Heart left ventricle (tissue), 16 donors: Measurements from ENCODE around the gene SCYGR4. TPM values are rescaled to one million over a fixed set of nuclear protein-coding genes. Genes with fewer than 3 reads are reported as not detected.

Experiments used
- ATAC-seq, 4 donors: fragments of 200-7000 bp; cut with Tn5 transposase; one replicate each; pipeline ENCODE4 v1.9.1; 2020 to 2022; ENCODE audit warnings: moderate library complexity in 4 of 4, mild to moderate bottlenecking in 3 of 4, moderate number of reproducible peaks in 1 of 4
- DNase-seq, 5 donors: peaks; one replicate each; pipeline ENCODE4 v3.0.0-alpha.2; 2020
- H3K27ac ChIP-seq, 12 donors: fragments of 200-600 bp; sonication (generic) in 4 of 12; one replicate each; pipeline versions ENCODE4 v1.5.0 to v1.8.0; 2016 to 2022; ENCODE audit warnings: mild to moderate bottlenecking in 2 of 12
- H3K27me3 ChIP-seq, 9 donors: fragments of 200-600 bp; sonication (generic) in 2 of 9; one replicate each; pipeline versions ENCODE4 v1.5.1 to v1.8.0; 2016 to 2022; ENCODE audit warnings: mild to moderate bottlenecking in 3 of 9
- H3K36me3 ChIP-seq, 9 donors: fragments of 200-600 bp; sonication (generic) in 2 of 9; one replicate each; pipeline versions ENCODE4 v1.5.0 to v1.8.0; 2018 to 2022; ENCODE audit warnings: mild to moderate bottlenecking in 2 of 9
- H3K4me1 ChIP-seq, 12 donors: fragments of 200-600 bp; sonication (generic) in 4 of 12; one replicate each; pipeline versions ENCODE4 v1.5.0 to v1.8.0; 2016 to 2022; ENCODE audit warnings: mild to moderate bottlenecking in 3 of 12
- H3K4me3 ChIP-seq, 12 donors: fragments of 200-600 bp; sonication (generic) in 4 of 12; one replicate each; pipeline versions ENCODE4 v1.5.0 to v1.8.0; 2017 to 2022; ENCODE audit warnings: mild to moderate bottlenecking in 9 of 12, moderate library complexity in 4 of 12
- H3K9me3 ChIP-seq, 12 donors: fragments of 200-600 bp; sonication (generic) in 4 of 12; one replicate each; pipeline versions ENCODE4 v1.5.0 to v1.8.0; 2016 to 2022; ENCODE audit warnings: mild to moderate bottlenecking in 1 of 12
- CTCF ChIP-seq, 12 donors: fragments of 200-600 bp; sonication (generic) in 4 of 12; IDR thresholded peaks; one replicate each; pipeline versions ENCODE4 v1.5.0 to v1.8.0; 2018 to 2022; ENCODE audit warnings: antibody characterized with exemption in 12 of 12, mild to moderate bottlenecking in 5 of 12
- POLR2A ChIP-seq, 2 donors: fragments of 450-650 bp; IDR thresholded peaks; one replicate each; pipeline ENCODE4 v1.6.1; 2017; ENCODE audit warnings: antibody characterized with exemption in 2 of 2, mild to moderate bottlenecking in 2 of 2, moderate library complexity in 2 of 2
- WGBS, 4 donors: extraction: QIAGEN DNeasy Blood & Tissue Kit in 2 of 4; methylation state at CpG; one replicate each; pipeline versions ENCODE4 v1.1.5 to v1.1.7; 2013 to 2018; 5-methylcytosine and 5-hydroxymethylcytosine counted together
- intact Hi-C, 10 donors: fragments of 100-400 bp; cut with DNase I; formaldehyde crosslinking; loops; one replicate each; pipeline versions ENCODE4 v1.11.1 to v1.14.2; 2022
- polyA plus RNA-seq, 2 donors: library from polyadenylated mRNA; stranded (reverse); fragments of 200-250 nt; gene quantifications; one replicate each; pipeline ENCODE4 v1.2.3, GENCODE V29; 2013
- total RNA-seq, 9 donors: library from RNA; depleted of rRNA in 2 of 9; stranded (reverse); fragments of >200 nt in 2 of 9; fragmentation: NEBNext Ultra II Directional in 3 of 9; extraction: Animal tissue kit (Norgen Biotek cat#: 25700) in 3 of 9; gene quantifications; one replicate each; pipeline versions ENCODE4 v1.1.0 to v1.2.4, GENCODE V29; 2016 to 2023
- donor health status: ischemic (EF 13 %, LVEDD 7.1; RV severe dilation, severe dysfunction).
- donor health status: healthy with polysubstance abuse.
- donor health status: DM: no; HTN: yes; CAD: no.
- donor health status: DM: no; HTN: no; CAD: no.
- donor health status: ischemic (EF 25% LVEDD 6.9; RV normal size, moderate dysfunction).
- donor health status: ischemic (EF 25% LVEDD 5.7; RV mildly dilated, moderate dysfunction).
- donor health status: healthy.
- donor health status: DM: yes; HTN: yes; CAD: no.
- donor health status: ischemic (EF 35%, LVEDD 5.7; RV mildly dilated, moderate dysfunction).
- donor health status: nonischemic (EF 11% LVEDD 7.7; RV severe dilation, severe dysfunction).
- donor health status: DM: yes; HTN: yes; CAD: no.
- donor health status: PGD.
- donor health status: ischemic (EF 29% LVEDD 5.4; RV normal size, mild dysfunction).
- donor health status: nonischemic (EF 23%, LVEDD 6.1; RV moderate dilation, normal function).

SCYGR4 gene
- total and polyA plus RNA-seq, 11 donors = not detected

- H3K4me1 ChIP-seq = peaks cover 0 to 6% (median 0%) of the 10 kb centered on the region in 12 donors
- no peak for ATAC-seq
- H3K4me3 ChIP-seq = no peak overlapping the region
- TF ChIP-seq POLR2A (IDR thresholded peaks at IDR 0.05) (no peak), CTCF (IDR thresholded peaks at IDR 0.05) (no peak)
- intact Hi-C loops = loop anchor here in 3 of 10 donors (10.0 kb wide), 3 partner anchors 180 to 230 kb away; partner anchors contain the start of gene AGFG1 (in 1 of the 3)
- H3K27me3 ChIP-seq = no peaks in the 10 kb centered on the region
- no peaks in the 10 kb centered on the region for H3K36me3 ChIP-seq
- no peak overlapping the region for H3K27ac ChIP-seq
- H3K9me3 ChIP-seq = no peaks in the 10 kb centered on the region
- no peak for DNase-seq
- WGBS, 4 donors = 63 to 76% (median 71%) methylated on average over 1 of the region's 1 CpG
Measured at GRCh38 chr2:227654426-227654825, 37.1 kb downstream of the SCYGR4 start.

GRCh38 chr2:227655454-227655853, 38.2 kb downstream of the SCYGR4 start:
- TF ChIP-seq POLR2A (IDR thresholded peaks at IDR 0.05) = no peak
- TF ChIP-seq CTCF (IDR thresholded peaks at IDR 0.05) = no peak
- peaks cover 0 to 6% (median 0%) of the 10 kb centered on the region in 12 donors for H3K4me1 ChIP-seq
- DNase-seq (no peak), ATAC-seq (peak in 3 of 4 donors; percentile 67 to 91 (median 85))
- no peaks in the 10 kb centered on the region for H3K36me3 ChIP-seq
- H3K27me3 ChIP-seq = no peaks in the 10 kb centered on the region
- intact Hi-C loops = loop anchor here in 7 of 10 donors (5.0 to 10.0 kb wide), 7 partner anchors 107 to 248 kb away; partner anchors contain the start of gene AGFG1 (in 1 of the 7)
- H3K9me3 ChIP-seq = no peaks in the 10 kb centered on the region
- WGBS, 4 donors = 46 to 67% (median 59%) methylated on average over 1 of the region's 1 CpG
- H3K27ac ChIP-seq = peak overlapping the region in 2 of 12 donors; percentile 20 to 49
- H3K4me3 ChIP-seq = no peak overlapping the region

- Histone ChIP-seq H3K36me3 (no peaks in the 10 kb centered on the region), H3K4me3 (no peak overlapping the region), H3K9me3 (no peaks in the 10 kb centered on the region), H3K4me1 (peaks cover 0 to 7% (median 0%) of the 10 kb centered on the region in 12 donors), H3K27me3 (no peaks in the 10 kb centered on the region), H3K27ac (no peak overlapping the region)
- no peak for ATAC-seq
- intact Hi-C loops = loop anchor here in 7 of 10 donors (5.0 to 10.0 kb wide), 7 partner anchors 105 to 250 kb away; partner anchors contain the start of gene AGFG1 (in 1 of the 7)
- 69 to 78% (median 70%) methylated on average over 8 of the region's 8 CpGs for whole genome bisulfite sequencing, 4 donors
- no peak for DNase-seq
- no peak for TF ChIP-seq CTCF (IDR thresholded peaks at IDR 0.05)
- TF ChIP-seq POLR2A (IDR thresholded peaks at IDR 0.05) = no peak
Measured at GRCh38 chr2:227657199-227657845, 40.0 kb downstream of the SCYGR4 start.

GRCh38 chr2:227661025-227661649, 43.8 kb downstream of the SCYGR4 start:
- Histone ChIP-seq H3K9me3 (no peaks in the 10 kb centered on the region), H3K27me3 (no peaks in the 10 kb centered on the region), H3K27ac (no peak overlapping the region), H3K4me3 (no peak overlapping the region), H3K36me3 (no peaks in the 10 kb centered on the region), H3K4me1 (peaks cover 0 to 7% (median 0%) of the 10 kb centered on the region in 12 donors)
- ATAC-seq (peak in 1 of 4 donors; percentile 61), DNase-seq (peak in 1 of 5 donors; percentile 7)
- intact Hi-C loops = loop anchor here in 2 of 10 donors (5.0 to 10.0 kb wide), 2 partner anchors 101 to 196 kb away; no protein-coding TSS in a partner anchor
- 23 to 34% (median 26%) methylated on average over 7 of the region's 7 CpGs for WGBS, 4 donors
- no peak for TF ChIP-seq CTCF (IDR thresholded peaks at IDR 0.05)
- TF ChIP-seq POLR2A (IDR thresholded peaks at IDR 0.05) = no peak
